Measurements from ENCODE around the gene NOS2. TPM values are rescaled to one million over a fixed set of nuclear protein-coding genes. Genes with fewer than 3 reads are reported as not detected.
"Not testable (repeated sequence)": the region's sequence is repeated elsewhere in the genome, so short reads cannot be mapped to it uniquely, and the experiment has no call there.

NOS2 gene
- total RNA-seq, result under 1 TPM in 3 of 4 donors, not detected in 1; 0.18 to 0.97 (median 0.38) TPM

DNA sequence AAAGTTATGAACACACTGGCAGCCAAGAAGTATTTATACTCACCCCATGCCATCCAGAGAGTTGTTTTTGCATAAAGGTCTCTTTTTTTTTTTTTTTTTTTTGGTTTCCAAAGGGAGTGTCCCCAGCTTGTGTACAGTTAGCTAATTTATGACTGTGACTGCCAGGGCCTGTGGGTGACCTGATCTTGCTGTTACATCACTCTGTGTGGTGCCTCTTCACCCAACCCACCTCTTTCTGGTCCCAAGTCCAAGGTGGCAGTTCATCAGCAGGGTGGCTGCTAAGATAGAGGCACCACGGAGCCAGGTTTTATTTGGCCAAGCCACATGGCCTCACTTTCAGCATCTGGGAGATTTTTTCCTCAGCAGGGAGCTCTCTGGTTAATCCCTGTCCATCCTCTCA is at the start of gene NOS2:
TSS of gene NOS2 (minus strand) at position 8 of the 400 bp plus-strand sequence. CDS start 1,720 bp downstream, outside the sequence.
- no peaks in the 10 kb centered on the region for H3K27me3 ChIP-seq
- no peak within 1 kb of the TSS for H3K4me3 ChIP-seq
- H3K36me3 ChIP-seq, result no peaks in the 10 kb centered on the region
- TF ChIP-seq, protein P1, sequence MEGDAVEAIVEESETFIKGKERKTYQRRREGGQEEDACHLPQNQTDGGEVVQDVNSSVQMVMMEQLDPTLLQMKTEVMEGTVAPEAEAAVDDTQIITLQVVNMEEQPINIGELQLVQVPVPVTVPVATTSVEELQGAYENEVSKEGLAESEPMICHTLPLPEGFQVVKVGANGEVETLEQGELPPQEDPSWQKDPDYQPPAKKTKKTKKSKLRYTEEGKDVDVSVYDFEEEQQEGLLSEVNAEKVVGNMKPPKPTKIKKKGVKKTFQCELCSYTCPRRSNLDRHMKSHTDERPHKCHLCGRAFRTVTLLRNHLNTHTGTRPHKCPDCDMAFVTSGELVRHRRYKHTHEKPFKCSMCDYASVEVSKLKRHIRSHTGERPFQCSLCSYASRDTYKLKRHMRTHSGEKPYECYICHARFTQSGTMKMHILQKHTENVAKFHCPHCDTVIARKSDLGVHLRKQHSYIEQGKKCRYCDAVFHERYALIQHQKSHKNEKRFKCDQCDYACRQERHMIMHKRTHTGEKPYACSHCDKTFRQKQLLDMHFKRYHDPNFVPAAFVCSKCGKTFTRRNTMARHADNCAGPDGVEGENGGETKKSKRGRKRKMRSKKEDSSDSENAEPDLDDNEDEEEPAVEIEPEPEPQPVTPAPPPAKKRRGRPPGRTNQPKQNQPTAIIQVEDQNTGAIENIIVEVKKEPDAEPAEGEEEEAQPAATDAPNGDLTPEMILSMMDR (IDR thresholded peaks at IDR 0.05), result no peak
- TF ChIP-seq POLR2A (IDR thresholded peaks at IDR 0.05) (no peak), POLR2AphosphoS5 (IDR thresholded peaks at IDR 0.05) (no peak), EP300 (IDR thresholded peaks at IDR 0.05) (no peak)
- no peak for DNase-seq (ENCODE audit: low spot score in 2 of 2)
- no peaks in the 10 kb centered on the region for H3K9me3 ChIP-seq
- peaks cover under 1% of the 10 kb centered on the region for H3K4me1 ChIP-seq
- 22% methylated on average over 1 of the region's 1 CpG for WGBS
- no peak within 1 kb of the TSS for H3K27ac ChIP-seq

GRCh38 chr17:27849474-27850185 is 49.3 kb upstream of the NOS2 start:
- TF ChIP-seq POLR2A (IDR thresholded peaks at IDR 0.05) (no peak), EP300 (IDR thresholded peaks at IDR 0.05) (no peak), POLR2AphosphoS5 (IDR thresholded peaks at IDR 0.05) (no peak)
- TF ChIP-seq, protein P1 (IDR thresholded peaks at IDR 0.05), result no peak
- H3K36me3 ChIP-seq, result no peaks in the 10 kb centered on the region
- H3K9me3 ChIP-seq, result no peaks in the 10 kb centered on the region
- H3K27me3 ChIP-seq, result no peaks in the 10 kb centered on the region
- DNase-seq (ENCODE audit: low spot score in 2 of 2), result no peak
- H3K4me3 ChIP-seq, result no peak overlapping the region
- H3K27ac ChIP-seq, result no peak overlapping the region
- no peaks in the 10 kb centered on the region for H3K4me1 ChIP-seq
- 73% methylated on average over 6 of the region's 9 CpGs for WGBS

- no peaks in the 10 kb centered on the region for H3K4me1 ChIP-seq
- no peak overlapping the region for H3K4me3 ChIP-seq
- no peak overlapping the region for H3K27ac ChIP-seq
- no peaks in the 10 kb centered on the region for H3K27me3 ChIP-seq
- no peaks in the 10 kb centered on the region for H3K9me3 ChIP-seq
- DNase-seq (ENCODE audit: low spot score in 2 of 2), result no peak
- 94% methylated on average over 3 of the region's 3 CpGs for WGBS
- TF ChIP-seq, protein P1 (IDR thresholded peaks at IDR 0.05), result no peak
- TF ChIP-seq POLR2AphosphoS5 (IDR thresholded peaks at IDR 0.05) (no peak), EP300 (IDR thresholded peaks at IDR 0.05) (no peak), POLR2A (IDR thresholded peaks at IDR 0.05) (no peak)
- H3K36me3 ChIP-seq, result no peaks in the 10 kb centered on the region
Measured at GRCh38 chr17:27848931-27849330, 48.6 kb upstream of the NOS2 start.

DNA sequence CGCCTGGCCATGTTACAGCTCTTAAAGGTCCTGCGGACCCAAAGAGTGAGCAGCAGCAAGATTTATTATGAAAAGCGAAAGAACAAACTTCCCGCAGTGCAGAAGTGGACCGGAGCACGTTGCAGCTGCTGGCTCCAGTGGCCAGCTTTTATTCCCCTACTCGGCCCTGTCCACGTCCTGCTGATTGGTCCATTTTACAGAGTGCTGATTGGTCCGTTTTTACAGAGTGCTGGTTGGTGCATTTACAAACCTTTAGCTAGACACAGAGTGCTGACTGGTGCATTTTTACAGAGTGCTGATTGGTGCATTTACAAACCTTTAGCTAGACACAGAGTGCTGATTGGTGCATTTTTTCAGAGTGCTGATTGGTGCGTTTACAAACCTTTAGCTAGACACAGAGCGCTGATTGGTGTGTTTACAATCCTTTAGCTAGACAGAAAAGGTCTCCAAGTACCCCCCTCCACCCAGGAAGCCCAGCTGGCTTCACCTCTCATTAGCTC is 46.5 kb upstream of the NOS2 start:
- DNase-seq (ENCODE audit: low spot score in 2 of 2); H3K27me3 ChIP-seq; H3K4me3 ChIP-seq; H3K4me1 ChIP-seq; H3K9me3 ChIP-seq; H3K27ac ChIP-seq; H3K36me3 ChIP-seq: not testable (repeated sequence)
- 83% methylated on average over 11 of the region's 11 CpGs for WGBS

DNA sequence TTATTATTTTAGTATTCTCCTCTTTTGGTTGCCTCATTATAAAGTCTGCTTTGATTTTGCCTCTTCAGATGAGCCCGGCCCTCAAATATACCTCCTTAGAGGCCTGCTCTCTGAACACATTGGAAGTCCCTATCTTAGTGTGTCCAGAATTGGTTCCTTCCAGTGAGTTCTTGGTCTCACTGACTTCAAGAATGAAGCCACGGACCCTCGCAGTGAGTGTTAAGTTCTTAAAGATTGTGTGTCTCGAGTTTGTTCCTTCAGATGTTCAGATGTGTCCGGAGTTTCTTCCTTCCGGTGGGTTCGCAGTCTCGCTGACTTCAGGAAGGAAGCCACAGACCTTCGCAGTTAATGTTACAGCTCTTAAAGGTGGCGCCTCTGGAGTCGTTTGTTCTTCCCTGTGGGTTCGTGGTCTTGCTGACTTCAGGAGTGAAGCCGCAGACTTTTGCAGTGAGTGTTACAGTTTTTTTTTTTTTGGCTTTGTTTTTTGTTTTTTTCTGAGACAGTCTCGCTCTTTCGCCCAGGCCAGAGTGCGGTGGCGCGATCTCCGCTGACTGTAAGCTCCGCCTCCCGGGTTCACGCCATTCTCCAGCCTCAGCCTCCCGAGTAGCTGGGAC is 45.8 kb upstream of the NOS2 start:
- TF ChIP-seq EP300 (IDR thresholded peaks at IDR 0.05) (no peak), POLR2A (IDR thresholded peaks at IDR 0.05) (no peak), POLR2AphosphoS5 (IDR thresholded peaks at IDR 0.05) (no peak)
- TF ChIP-seq, protein P1 (IDR thresholded peaks at IDR 0.05), result no peak
- DNase-seq (ENCODE audit: low spot score in 2 of 2), result no peak
- no peak overlapping the region for H3K27ac ChIP-seq
- no peaks in the 10 kb centered on the region for H3K36me3 ChIP-seq
- H3K27me3 ChIP-seq, result no peaks in the 10 kb centered on the region
- H3K9me3 ChIP-seq, result no peaks in the 10 kb centered on the region
- no peak overlapping the region for H3K4me3 ChIP-seq
- no peaks in the 10 kb centered on the region for H3K4me1 ChIP-seq
- 88% methylated on average over 23 of the region's 23 CpGs for WGBS
